Measurements from ENCODE around the gene UGT3A2. TPM values are rescaled to one million over a fixed set of nuclear protein-coding genes. Genes with fewer than 3 reads are reported as not detected.

Gene UGT3A2
- total RNA-seq, 1 donor from 2014 or later: 10.8 TPM

- no peaks in the 10 kb centered on the region for H3F3A ChIP-seq (ENCODE audit: low read depth)
- H2AFZ ChIP-seq (replicated peaks): peak overlapping the region; percentile 44
- H3K27ac ChIP-seq: no peak overlapping the region
- peak; percentile 50 for DNase-seq (ENCODE audit: low spot score)
- Mint-ChIP-seq H3K4me3 (no peak overlapping the region), H3K4me1 (no peaks in the 10 kb centered on the region), H3K9me3 (no peaks in the 10 kb centered on the region), H3K36me3 (no peaks in the 10 kb centered on the region), H3K27me3 (ENCODE audit: insufficient read depth, low read depth) (peaks cover 2% of the 10 kb centered on the region), H3K27ac (no peak overlapping the region)
- H3K9ac ChIP-seq: no peak overlapping the region
- no peak overlapping the region for H3K4me3 ChIP-seq
- H3K9me3 ChIP-seq (ENCODE audit: low read depth): no peaks in the 10 kb centered on the region
- TF ChIP-seq, protein P1, sequence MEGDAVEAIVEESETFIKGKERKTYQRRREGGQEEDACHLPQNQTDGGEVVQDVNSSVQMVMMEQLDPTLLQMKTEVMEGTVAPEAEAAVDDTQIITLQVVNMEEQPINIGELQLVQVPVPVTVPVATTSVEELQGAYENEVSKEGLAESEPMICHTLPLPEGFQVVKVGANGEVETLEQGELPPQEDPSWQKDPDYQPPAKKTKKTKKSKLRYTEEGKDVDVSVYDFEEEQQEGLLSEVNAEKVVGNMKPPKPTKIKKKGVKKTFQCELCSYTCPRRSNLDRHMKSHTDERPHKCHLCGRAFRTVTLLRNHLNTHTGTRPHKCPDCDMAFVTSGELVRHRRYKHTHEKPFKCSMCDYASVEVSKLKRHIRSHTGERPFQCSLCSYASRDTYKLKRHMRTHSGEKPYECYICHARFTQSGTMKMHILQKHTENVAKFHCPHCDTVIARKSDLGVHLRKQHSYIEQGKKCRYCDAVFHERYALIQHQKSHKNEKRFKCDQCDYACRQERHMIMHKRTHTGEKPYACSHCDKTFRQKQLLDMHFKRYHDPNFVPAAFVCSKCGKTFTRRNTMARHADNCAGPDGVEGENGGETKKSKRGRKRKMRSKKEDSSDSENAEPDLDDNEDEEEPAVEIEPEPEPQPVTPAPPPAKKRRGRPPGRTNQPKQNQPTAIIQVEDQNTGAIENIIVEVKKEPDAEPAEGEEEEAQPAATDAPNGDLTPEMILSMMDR (IDR thresholded peaks at IDR 0.05): peak; percentile 42
- no peak for TF ChIP-seq EZH2 (IDR thresholded peaks at IDR 0.05)
- no peak for TF ChIP-seq EZH2phosphoT487 (IDR thresholded peaks at IDR 0.05)
- H3K79me2 ChIP-seq (ENCODE audit: low read depth): no peaks in the 10 kb centered on the region
- no peaks in the 10 kb centered on the region for H4K20me1 ChIP-seq (ENCODE audit: low read depth)
- peak overlapping the region; percentile 18 for H3K4me2 ChIP-seq
- no peaks in the 10 kb centered on the region for H3K36me3 ChIP-seq
- no peaks in the 10 kb centered on the region for H3K27me3 ChIP-seq
- peaks cover 6% of the 10 kb centered on the region for H3K4me1 ChIP-seq
These were observed 7.0 kb upstream of the UGT3A2 start for GRCh38 chr5:36073595-36074216.

DNA sequence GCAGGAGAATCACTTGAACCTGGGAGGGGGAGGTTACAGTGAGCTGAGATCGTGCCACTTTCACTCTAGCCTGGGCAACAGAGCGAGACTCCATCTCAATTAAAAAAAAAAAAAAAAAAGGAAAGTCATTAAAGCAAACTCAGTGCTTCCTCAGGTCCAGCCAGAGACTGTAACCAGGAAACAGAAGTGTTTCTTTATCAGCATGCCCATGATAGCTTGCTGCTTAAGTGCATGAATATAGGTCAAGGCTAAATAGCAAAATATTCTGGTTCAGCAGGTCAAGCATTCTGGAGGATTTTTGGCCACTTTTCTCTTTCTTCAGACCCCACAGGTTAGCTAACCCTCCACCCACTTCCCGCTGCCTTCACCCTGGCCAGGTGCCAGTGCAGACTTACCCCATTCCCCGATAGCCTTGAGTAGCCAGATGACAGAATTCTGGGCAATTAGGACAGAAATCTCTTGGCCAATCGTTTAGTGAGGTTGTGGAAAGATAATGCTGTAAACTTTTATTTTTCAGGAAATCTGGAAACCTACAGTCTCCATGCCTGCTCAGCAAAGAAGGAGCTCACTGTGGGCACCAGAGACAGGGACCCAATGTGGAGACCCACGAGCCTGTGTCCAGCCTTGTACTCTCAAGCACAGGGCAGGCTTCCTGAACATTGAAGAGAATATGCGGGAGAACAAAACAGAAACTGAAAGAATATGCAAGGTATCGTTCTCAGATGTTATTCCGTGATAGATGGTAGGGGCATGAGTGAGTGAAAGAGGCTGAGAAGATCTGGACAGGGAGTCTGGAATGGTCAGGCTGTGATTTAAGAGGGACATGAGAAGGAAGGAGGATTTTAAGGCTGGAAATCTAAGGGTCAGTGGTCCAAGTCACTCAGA, 4.2 kb upstream of the UGT3A2 start:
- H3K27ac ChIP-seq: no peak overlapping the region
- H3K79me2 ChIP-seq (ENCODE audit: low read depth): no peaks in the 10 kb centered on the region
- Mint-ChIP-seq H3K4me3 (no peak overlapping the region), H3K9me3 (no peaks in the 10 kb centered on the region), H3K27me3 (ENCODE audit: insufficient read depth, low read depth) (peaks cover 9% of the 10 kb centered on the region), H3K36me3 (no peaks in the 10 kb centered on the region), H3K27ac (no peak overlapping the region), H3K4me1 (peaks cover 8% of the 10 kb centered on the region)
- no peak for DNase-seq (ENCODE audit: low spot score)
- H3K9ac ChIP-seq: no peak overlapping the region
- H3K36me3 ChIP-seq: no peaks in the 10 kb centered on the region
- H3F3A ChIP-seq (ENCODE audit: low read depth): peaks cover 15% of the 10 kb centered on the region
- H4K20me1 ChIP-seq (ENCODE audit: low read depth): no peaks in the 10 kb centered on the region
- H2AFZ ChIP-seq (replicated peaks): no peak overlapping the region
- peaks cover 4% of the 10 kb centered on the region for H3K27me3 ChIP-seq
- TF ChIP-seq EZH2 (IDR thresholded peaks at IDR 0.05): no peak
- TF ChIP-seq, protein P1 (IDR thresholded peaks at IDR 0.05): no peak
- no peak for TF ChIP-seq EZH2phosphoT487 (IDR thresholded peaks at IDR 0.05)
- no peak overlapping the region for H3K4me2 ChIP-seq
- H3K9me3 ChIP-seq (ENCODE audit: low read depth): no peaks in the 10 kb centered on the region
- peaks cover 16% of the 10 kb centered on the region for H3K4me1 ChIP-seq
- H3K4me3 ChIP-seq: no peak overlapping the region

GRCh38 chr5:36068751-36069281, 2.1 kb upstream of the UGT3A2 start:
- Histone ChIP-seq H4K20me1 (ENCODE audit: low read depth) (no peaks in the 10 kb centered on the region), H3K4me2 (no peak overlapping the region), H3F3A (ENCODE audit: low read depth) (peaks cover 19% of the 10 kb centered on the region), H3K36me3 (no peaks in the 10 kb centered on the region), H3K79me2 (ENCODE audit: low read depth) (no peaks in the 10 kb centered on the region), H3K4me1 (peaks cover 20% of the 10 kb centered on the region), H3K27me3 (peaks cover 13% of the 10 kb centered on the region), H3K9ac (no peak overlapping the region), H3K27ac (no peak overlapping the region), H2AFZ (replicated peaks) (no peak overlapping the region), H3K9me3 (ENCODE audit: low read depth) (no peaks in the 10 kb centered on the region), H3K4me3 (no peak overlapping the region)
- H3K27ac Mint-ChIP-seq: no peak overlapping the region
- no peak overlapping the region for H3K4me3 Mint-ChIP-seq
- DNase-seq (ENCODE audit: low spot score): no peak
- TF ChIP-seq EZH2 (IDR thresholded peaks at IDR 0.05) (no peak), EZH2phosphoT487 (IDR thresholded peaks at IDR 0.05) (no peak)
- TF ChIP-seq, protein P1 (IDR thresholded peaks at IDR 0.05): no peak
- no peaks in the 10 kb centered on the region for H3K9me3 Mint-ChIP-seq
- no peaks in the 10 kb centered on the region for H3K36me3 Mint-ChIP-seq
- peaks cover 8% of the 10 kb centered on the region for H3K4me1 Mint-ChIP-seq
- H3K27me3 Mint-ChIP-seq (ENCODE audit: insufficient read depth, low read depth): peaks cover 9% of the 10 kb centered on the region

Data from neural progenitor cell (in vitro differentiated cells).